HUDEP-2 (cell line): ENCODE results near the gene MICAL2.

ENCODE experiments used
- DNase-seq, 76 experiments: peaks; one replicate each; lab custom pipeline; 2025; ENCODE audit not compliant: unreplicated experiment in 76 of 76; lab: John Stamatoyannopoulos, UW

Gene MICAL2

DNA sequence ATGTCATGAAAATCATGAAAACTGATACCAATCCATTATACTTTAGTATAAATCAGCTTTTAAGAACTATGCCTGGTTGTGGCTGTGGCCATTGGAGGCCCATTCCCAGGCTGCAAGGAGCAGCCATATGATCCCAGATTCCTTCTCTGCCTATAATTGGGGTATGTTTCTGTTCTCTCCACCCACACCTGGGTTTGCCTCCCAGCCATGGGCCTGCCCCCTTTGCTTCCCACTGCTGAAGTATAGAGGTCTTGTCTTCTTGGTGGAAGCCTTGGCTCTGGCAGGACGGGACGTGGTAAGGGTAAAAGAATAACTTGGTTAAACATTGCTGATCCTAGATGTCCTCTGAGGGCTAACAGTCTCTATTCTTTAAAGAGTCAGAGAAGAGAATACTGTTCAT lies 2.4 kb downstream of the MICAL2 start:
- DNase-seq = no peak

DNA sequence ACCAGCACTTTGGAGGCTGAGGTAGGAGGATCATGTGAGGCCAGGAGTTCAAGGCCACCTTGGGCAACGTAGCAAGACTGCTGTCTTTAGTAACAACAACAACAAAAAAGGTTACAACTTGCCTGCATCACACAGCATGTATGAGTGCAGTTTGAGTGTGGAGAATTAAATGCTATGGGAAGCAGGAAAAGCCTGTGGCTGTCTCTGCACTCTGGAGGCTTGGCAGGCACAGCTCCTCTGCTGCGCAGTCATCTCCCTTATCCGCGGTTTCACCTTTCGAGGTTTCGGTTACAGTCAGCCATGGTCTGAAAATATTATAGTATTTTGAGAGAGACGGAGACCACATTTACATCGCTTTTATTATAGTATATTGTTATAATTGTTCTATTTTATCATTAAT lies 2.9 kb downstream of the MICAL2 start:
- no peak for DNase-seq

DNA sequence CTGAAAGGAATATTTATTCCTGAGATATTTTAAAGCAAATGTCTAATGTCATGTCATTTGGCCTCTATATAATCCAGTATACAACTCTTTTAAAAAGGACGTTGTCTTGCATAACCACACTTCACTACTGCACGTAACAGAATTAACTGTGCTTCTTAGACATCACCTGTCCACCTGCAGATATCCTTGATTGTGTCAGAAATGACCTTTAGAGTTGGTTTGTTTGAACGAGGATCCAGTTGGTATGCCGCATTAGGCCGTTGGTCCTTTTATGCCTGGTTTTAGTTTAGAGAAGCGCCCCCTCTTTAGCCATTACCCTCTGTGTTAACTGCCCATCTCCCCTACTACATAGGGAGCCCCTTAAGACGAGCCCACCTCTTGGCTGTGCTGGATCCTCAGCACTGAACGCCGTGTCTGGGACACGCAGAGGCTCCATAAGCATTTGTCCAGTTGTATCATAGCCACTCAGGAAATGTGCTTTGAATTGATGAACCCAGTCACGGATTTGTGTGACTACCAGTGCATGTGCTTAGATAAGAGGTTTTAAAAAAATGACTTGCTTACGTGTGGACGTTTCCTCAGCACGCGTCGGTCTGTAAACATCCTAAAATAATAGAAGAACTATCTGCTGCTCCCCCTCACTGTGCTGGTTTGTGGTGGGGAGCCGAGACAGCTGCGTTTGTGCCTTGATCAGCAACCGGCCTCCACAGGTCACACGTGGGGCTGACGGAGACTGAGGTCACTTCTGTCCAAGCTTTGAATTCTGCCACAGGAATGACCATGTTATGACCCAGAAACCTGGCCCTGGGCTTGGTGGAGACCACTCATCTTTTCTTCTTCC lies 4.0 kb downstream of the MICAL2 start:
- peak in 3 of 76 experiments; percentile 13 to 37 (median 19) for DNase-seq

DNA sequence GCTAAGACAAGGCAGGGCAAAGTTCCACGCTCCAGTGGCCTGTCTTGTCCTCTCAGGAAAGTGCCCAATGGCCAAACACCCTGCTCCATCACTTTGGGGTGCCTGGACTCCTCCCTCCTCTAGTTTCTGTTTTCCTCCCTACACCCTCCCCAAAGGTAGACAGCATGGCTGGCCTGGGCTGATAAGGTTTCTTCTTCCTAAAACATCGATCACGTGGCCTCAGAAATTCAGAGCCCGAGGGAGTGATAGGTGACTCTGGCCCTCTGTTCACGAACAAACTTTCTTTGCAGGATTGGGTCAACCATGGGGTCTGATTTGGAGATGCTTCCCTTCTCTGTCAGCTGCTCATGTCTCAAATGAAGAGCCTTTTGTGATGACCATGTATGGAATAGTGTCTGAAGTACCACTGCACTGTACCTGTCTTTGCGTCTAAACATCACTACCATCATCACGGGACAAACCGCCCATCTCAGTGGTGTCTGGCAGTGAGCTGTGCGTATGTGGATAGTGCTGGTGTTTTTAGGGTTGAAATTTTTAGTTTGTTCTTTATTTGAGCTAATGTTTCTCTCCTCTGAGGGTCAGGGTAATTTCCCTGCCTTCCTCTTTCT lies 6.1 kb downstream of the MICAL2 start:
- peak in 73 of 76 experiments; percentile 19 to 88 (median 71) for DNase-seq

DNA sequence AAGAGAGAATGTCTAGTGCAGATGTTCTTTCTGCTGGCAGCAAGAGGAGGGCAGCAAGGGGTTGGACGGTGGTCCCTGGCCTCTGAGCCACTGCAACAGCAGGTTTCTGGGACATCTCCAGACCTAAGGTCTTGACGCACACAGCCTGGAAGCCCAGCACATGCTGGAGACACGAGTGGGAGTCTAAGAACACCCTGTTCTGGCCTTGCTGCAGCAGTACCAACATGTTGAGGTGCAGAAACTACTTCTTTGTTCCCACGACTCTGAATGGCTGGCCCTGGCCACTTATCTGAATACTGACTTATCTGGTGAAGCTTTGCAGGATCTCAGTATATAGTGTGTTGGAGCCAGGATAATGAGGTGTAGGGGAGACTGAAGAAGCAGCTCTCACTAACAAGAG lies 6.8 kb downstream of the MICAL2 start:
- DNase-seq = peak in 1 of 76 experiments; percentile 14

DNA sequence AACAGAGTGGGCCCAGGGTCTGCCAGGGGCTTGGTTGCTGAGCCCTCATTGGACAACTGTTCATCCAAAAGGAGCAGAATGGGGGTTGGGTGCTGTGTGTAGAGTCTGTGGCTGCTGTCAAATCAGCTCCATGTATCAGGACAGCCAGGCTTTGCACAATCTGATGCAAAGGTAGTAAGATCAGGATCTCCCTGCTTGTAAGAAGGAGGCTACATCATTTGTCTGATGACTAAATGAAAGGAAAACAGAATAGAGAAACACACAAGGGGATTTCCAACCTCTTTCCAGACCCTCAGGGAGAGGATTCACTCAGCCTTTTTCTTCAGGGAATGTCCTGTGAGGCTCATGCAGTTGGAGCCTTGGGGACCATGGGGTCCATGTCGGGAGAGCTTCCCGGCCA lies 7.2 kb downstream of the MICAL2 start:
- DNase-seq = no peak

DNA sequence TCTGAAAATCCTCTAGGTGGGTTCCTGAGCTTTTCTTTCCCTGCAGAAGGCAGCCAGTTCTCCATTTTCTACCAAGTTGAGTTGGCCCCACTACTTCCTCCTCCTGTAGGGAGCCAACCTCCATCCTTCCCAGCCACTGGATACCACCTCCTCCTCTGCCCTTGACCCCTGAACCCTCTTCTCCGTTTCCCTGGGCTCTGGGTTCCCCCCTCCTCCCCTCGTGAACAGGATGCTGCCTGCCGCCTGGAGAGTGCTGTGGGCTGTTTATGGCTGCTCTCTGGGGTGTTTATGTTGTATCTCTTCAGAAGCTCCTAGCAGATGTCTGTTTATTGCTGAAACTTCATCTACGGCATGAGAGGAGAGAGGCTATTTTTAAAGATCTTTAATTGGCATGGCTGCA lies 8.6 kb downstream of the MICAL2 start:
- no peak for DNase-seq

DNA sequence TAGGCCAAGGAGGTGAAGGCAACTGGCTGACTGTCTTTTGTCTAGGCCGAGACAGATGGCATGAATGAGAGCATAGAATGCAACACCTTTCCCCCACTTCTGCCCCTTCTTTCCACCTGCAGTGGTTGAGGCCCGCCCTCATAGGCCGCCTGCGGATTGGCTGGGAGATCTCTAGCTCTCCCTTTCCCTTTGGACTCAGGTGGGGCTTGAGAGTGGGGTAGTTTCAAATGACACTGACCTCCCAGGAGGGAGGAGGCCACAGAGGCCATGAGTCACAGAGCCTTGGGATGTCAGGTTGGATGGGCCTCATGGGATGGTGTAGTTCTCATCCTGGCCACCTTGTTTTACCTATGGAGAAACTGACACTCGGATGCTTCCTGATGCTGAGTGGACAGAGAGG lies 9.1 kb downstream of the MICAL2 start:
- DNase-seq = no peak

DNA sequence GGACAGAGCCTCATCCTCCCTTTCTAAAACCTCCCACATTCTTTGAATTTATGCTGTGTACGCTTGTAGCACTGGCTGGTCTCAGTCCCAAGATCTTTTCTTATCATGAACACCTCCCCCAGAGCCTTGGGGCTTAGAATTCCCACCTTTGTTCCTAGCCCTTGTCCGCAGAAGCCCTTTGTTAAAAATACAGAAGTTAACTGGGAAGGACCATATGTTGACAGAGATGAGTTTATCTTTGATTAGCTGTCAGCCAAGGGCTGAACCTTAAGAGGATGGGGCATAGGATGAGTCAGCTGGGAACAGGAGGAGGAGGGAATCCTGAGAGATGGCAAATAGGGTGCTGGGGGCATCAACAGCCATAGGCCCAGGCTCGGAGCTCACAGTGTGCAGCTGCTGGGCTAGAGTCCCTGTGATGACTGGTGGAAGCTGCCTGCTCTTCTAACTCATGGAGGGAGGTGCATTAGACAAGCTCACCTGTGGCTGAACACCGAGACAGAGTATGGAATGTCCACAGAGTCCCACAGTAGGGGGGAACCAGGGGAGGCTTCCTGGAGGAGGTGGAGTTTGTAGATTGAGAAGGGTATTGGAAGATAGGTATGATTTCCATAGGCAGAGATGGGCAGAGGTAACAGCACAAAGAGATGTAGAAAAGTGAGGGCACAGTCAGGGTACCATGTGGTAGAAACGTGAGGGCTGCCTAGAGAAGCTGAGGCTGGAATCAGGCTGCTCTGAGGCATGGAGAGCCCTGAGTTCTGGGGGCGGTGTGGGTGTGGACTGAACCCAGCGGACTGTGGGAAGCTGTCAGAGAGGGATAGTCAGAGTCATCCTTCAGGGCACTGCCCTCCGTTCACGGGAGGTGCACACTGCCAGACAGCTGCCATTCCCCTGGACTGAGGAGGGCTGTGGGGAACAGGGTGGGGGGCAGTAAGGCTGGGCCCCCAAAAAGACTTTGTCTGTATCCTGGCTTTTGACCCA lies 9.9 kb downstream of the MICAL2 start:
- peak in 7 of 76 experiments; percentile 11 to 46 (median 33) for DNase-seq

DNA sequence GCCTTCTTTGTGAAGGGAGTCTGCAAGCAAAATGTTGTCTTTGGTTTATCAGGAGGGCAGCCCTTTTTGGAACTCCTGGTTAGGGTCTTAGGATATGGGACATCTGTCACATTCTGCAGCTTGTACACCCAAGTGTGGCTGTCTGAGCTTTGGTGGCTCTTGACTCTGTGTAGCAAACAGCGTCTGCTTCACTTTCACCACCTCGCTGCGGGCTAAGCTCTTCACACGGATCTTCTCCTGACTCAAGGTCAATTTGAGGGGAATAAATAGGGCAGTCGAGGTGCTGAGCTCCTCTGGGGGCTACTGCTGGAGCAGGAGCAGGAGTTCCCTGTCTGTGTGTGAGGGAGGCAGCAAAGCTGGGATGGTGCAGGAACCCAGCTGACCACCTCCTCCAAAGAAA lies 10.6 kb downstream of the MICAL2 start:
- DNase-seq = no peak

DNA sequence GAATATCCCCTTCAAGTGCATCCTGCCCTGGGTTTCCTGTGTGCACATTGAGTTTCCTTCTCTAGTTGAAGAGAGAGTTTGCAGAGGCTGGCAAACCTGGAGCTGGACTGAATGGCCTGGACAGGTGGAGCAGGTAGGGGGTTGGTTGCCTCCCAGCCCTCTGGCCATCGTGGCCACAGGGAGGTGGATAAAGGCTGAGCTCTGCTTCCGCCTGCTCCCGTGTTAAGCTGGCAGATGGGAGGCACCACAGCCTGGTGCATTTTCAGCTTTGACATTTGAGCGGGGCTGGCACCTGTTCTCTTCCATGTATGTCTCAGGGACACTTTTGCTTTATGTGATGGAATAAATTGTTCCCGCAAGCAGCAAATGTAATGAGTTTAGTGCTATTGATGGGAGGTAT lies 11.1 kb downstream of the MICAL2 start:
- DNase-seq = no peak

DNA sequence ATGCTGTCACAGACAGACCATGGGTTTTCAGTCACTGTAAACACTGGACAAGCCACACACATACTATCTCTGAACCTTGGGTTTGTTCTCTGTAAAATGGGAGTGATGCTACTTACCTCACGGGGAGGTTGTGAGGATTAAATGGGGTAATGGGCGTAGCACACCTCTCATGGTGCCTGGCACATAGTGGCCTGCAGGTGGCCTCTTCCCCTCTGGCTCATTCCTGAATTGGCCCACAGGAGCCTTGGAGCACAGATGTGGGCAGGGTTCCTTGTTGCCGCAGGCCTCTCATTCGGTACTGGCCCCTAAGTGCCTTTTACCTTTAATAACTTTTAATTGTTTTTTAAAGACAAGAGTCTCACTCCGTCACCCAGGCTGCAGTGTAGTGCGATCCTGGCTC lies 11.7 kb downstream of the MICAL2 start:
- no peak for DNase-seq

DNA sequence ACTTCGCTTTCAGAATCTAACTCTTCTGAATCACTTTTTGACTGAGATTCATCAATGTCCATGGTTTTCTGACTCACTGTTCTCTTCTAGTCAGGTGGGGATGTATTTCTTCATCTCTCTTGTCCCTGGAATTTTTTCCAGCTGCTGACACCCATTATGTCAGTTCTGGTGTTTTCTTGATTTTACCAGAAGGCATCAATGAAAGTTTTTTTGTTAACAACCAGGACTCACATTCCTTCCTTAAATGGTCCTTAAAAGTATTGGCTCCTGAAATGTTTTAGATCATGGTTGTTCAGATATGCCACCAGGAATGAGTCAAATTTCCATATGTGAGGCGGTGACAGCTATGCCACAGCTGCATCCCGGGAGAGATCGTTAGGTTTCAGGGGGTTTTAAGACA lies 12.9 kb downstream of the MICAL2 start:
- DNase-seq = no peak

DNA sequence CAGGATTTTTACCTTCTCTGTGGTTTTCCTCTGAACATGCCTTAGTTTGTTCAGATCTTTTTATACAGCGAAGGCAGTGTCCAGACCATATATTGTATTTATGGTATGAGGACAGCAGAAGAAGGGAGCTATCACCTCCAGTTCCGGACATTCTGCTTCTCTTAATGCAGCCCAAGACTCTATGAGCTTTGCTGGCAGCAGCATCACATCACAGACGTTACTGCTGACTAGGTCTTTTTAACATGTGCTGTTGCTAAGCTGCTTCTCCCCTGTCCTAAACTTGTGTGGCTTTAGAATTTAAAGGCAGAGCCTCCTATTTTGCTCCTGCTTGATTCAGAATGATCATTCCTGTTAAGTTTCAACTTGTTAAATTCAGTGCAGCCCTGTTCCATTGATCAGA lies 13.4 kb downstream of the MICAL2 start:
- DNase-seq = no peak

DNA sequence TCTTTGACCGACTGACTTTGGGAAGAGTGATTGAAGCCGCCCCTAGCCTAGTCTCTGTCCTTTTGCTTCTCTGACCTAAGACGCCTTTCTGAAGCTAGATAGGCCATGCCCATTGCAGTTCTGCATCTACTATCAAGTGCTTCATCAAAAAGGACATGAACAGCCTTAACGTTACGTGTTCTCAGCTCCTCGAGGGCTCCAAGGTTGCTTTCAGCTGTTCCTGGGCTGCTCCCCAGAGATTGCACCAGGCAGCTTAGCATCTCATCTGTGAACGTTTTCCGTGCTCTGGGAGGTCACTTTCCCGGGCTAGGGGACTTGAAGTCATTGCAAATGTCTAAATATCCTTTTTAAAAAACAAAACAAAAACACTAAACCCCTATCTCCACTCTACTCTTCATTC lies 13.9 kb downstream of the MICAL2 start:
- no peak for DNase-seq

DNA sequence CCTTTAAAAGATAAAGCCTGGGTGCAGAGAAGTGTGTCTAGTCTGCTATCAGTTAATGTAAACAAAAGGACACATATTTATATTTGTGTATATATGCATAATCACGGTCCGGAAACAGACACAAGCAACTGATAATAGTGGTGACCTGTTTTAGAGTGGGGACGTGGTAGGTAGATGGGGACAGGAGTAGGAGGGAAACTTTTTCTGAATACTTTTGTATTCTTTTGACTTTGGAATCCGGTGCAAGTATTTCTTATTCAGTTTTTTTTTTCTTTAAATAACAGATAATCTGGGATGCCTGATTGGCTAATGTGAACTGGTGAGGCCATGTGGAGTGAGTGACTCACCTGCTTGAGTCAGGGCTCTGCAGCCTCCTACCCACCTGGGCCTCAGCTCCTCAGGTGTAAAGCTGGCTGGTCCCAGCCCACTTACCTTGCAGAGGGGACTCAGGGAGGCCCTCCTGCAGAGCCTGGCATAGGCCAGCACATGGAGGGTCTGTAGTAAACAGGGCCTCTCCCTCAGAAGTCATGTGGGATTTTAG lies 15.3 kb downstream of the MICAL2 start:
- no peak for DNase-seq

DNA sequence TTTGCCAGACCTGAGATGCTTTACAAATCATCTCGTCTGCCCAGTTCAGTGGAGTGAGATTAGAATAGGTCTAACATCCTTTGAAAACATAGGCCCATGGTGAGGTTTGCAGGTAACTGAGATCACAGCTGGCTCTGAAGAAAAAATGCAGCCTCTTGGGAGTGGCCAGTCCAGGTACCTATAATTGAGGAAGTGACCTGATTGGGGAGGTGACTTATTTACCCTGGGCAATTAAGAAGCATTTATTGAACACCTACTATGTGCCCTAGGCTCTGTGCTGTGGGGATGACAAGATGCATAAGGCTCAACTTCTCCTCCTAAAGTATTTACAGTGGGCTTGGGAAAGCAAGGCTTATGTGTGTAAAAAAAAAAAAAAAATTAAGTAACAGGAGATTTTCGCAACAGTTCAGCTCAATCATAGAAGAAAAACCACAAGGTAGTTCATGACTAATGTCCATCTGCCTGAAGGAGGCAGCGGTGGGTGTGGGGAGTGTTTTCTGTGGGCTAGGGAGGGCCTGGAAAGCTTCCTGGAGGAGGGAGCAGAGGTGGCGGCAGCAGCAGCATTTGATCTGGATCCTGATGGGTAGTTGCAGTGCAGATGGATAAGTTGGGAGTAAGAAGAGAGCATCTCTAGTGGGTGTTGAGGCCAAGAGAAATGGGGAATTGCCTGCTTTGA lies 16.1 kb downstream of the MICAL2 start:
- no peak for DNase-seq

DNA sequence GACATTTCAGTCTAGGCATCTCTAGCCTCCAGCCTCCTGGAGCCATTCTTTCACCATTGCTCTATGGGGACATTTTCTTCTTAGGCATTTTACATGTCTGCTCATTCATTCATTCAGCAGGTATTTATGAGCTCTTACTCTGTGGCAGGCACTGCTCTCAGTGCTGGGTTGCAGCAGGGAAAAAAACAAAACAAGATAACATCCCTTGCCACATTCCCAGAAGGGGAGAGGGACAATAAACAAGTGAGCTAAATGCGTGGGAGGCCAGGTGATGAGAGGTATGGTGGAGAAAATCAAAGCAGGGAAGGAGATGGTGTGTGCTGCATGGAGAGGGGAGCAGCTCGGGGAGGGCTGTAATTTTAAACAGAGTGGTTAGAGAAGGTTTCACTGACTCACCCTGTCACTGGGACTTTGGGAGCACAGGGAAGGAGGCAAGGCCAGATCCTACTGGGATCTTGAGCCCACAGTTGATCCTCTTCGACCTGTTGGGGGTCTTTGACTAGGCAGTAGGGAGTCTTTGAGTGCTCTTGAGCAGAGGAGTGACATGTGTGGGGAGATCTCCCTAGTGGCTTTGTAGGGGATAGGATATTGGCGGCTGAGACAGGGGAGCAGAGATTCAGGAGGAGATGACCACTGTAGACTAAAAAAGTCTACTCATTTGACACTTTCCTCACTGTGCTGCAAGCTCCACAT lies 17.0 kb downstream of the MICAL2 start:
- DNase-seq = no peak

DNA sequence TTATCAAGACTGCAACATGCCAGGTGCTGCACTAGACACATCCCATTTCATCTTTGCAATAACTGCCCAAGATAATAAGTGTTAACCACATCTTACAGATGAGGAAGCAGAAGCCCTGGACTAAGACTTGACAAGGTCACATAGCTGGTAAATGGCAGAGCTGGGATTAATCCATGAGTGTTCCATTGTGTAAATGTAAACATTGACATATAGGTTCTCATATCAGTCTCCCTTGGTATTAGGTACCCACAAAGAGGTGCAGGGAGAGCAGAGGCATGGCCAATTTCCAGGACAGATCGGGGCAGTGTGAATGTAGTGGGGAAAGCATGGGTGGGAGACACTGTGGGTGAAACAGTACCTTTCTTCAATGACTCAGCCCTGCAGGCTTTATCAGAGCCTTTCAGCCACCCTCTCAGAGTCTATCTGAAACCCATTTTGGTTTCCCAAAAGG lies 17.9 kb downstream of the MICAL2 start:
- no peak for DNase-seq

DNA sequence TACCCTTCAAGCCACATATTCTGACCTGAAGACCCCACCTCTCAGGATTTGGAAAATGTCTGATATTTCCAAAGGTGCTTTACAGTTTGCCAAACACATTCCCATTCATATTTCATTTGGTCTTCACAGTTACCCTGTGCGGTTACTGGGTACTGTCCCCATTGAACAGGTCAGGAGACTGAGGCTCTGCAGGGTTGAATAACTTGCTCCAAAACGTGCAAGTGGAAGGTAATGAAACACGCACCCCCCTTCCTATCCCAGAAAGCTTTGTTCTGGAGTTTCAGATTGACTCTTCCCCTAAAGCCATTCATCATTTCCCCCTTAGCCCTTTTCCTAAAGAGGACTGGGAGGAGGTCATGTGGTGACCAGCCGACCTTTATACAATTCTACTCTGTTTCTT lies 18.8 kb downstream of the MICAL2 start:
- no peak for DNase-seq
